NCI-H2227 treated with DMSO at 0.1 percent for 48 hours (cell line): Measurements from ENCODE around the gene ZBTB20.
"Not testable (repeated sequence)": the region's sequence is repeated elsewhere in the genome, so short reads cannot be mapped to it uniquely, and the experiment has no call there.

Experiments
- DNase-seq: peaks from one replicate; lab custom pipeline; 2025; lab: John Stamatoyannopoulos, UW

The ZBTB20 gene

GRCh38 chr3:114831861-114832260 lies 315.2 kb downstream of the ZBTB20 start:
- no peak for DNase-seq

- DNase-seq: no peak
Observed at GRCh38 chr3:114830652-114831051, 316.4 kb downstream of the ZBTB20 start.

DNA sequence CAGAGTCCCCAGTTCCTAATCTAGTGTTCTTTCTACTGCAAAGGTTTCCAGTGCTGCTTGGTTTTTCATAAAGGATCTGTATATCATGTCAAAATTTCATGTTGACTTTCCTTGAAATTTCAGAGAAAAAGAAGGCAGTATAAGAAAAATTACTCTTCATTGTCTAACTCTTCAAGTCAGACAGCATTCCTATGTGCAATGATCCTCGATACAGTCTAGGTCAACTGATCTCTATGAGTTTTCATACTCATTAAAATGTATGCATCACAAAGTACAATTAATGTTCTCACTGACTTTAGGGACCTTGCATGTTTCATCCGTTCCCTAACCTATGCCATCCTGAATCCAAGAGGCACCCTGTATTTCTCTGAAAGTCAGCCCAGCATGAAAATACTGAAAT lies 317.3 kb downstream of the ZBTB20 start:
- no peak for DNase-seq

- peak; percentile 11 for DNase-seq
Observed at GRCh38 chr3:114827495-114827894, 319.6 kb downstream of the ZBTB20 start.

DNA sequence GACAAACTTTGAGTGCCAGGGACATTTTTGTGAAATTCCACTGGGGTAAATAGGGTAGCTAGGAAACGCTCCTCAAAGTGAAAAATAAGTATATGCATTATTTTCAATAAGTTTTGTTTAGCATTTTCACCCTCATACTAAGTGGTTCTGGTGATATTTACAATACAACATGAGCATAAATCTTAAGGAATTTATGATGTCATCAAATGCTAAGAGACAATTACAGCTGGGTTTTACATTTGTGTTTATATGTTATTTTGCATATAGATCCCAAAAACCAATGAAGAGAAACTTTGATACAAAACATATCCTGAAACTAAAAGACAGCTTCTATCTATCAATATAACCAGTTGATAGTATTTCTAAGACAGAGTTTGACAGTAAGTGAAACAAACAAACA lies 323.1 kb downstream of the ZBTB20 start:
- no peak for DNase-seq

- DNase-seq: no peak
Observed at GRCh38 chr3:114823061-114823460, 324.0 kb downstream of the ZBTB20 start.

- DNase-seq: no peak
Observed at GRCh38 chr3:114816052-114816451, 331.0 kb downstream of the ZBTB20 start.

DNA sequence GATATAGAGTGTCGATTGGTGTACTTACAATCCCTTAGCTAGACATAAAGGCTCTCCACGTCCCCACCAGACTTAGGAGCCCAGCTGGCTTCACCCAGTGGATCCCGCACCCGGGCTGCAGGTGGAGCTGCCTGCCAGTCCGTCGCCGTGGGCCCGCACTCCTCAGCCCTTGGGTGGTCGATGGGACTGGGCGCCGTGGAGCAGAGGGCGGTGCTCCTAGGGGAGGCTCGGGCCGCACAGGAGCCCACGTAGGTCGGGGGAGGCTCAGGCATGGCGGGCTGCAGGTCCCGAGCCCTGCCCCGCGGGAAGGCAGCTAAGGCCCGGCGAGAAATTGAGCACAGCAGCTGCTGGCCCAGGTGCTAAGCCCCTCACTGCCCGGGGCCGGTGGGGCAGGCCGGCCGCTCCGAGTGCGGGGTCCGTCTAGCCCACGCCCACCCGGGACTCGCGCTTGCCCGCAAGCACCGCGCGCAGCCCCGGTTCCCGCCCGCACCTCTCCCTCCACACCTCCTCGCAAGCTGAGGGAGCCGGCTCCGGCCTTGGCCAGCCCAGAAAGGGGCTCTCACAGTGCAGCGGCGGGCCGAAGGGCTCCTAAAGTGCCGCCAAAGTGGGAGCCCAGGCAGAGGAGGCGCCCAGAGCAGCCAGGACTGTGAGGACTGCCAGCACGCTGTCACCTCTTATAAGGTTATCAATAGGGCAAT lies 334.4 kb downstream of the ZBTB20 start:
- DNase-seq: not testable (repeated sequence)

DNA sequence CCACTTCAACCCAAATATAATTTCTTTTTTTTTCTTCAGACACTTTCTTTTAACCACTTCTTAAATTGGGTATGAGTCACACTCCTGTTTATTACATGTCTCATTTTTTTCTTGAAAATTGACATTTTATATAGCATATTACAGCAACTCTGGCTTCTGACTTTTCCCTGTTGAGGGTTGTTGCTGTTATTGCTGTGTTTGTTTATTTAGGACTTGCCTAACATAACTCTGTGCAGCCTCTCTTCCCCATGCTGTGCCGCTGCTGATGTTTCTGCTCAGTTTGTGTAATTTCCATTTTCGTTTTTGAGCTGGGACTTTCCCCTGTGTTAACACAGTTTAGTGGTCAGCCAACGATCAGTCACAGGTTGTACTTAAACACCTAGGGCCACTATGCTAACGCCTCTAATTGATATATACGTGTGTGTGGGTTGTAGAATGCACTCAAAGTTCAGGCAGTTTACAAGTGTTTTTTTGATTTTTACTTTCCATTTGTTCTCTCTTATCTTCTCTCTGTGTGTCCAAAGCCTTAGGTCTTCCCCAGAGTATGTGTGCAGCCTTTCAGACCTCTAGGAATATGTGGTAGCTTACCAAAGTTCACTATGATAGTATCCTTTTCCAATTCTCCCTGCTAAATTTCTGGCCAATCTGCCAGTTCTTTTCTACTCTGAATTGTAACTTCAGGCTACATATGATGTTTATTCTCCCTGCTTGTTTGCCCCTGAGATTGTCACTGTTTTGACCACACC lies 337.2 kb downstream of the ZBTB20 start:
- no peak for DNase-seq

DNA sequence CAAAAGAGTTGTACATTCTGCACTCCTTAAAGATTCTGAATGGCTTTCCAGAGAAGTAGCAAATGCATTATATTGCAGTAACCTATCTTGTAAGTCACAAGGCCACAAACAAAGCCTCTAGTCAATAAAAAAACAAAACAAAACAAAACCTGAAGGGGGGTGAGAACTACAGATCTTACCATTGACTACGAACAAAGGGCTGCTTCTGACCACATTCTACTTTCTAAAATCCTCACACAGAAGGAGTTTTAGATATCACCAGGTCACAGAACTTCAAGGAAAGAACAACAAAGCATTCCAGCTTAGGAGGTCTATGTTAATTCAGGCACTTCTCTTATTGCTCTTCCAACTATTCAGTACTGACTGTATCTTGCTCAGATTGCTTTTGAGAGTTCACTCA lies 343.0 kb downstream of the ZBTB20 start:
- DNase-seq: no peak

DNA sequence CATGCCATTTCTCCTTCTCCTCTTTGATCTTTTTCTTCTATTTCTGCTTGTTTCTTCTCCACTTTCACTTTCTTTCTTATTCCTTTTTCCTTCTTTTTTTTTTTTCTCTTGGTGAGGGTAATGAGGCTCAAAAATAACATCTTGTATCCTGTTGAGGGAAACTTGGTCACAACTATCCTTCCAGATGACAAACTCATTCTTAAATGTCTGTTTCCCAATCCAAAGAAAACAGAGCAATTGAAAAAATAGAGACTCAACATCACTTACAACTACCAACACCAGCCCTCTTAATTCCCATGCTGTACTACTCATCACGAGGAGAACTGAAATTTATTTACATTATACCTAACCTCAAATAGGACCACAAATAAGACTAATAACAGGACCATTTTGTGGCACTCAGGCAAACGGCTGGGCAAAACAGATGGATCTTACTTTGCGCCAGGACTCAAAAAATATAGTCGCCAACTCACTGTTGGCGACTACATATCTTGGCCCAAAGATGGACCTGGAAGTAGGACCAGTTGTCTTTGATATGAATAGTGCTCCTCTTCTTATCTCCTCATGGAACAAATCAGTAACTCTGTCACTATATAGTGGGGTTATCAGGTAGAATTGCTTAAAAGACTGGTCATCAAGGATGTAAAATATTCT lies 343.9 kb downstream of the ZBTB20 start:
- DNase-seq: no peak

DNA sequence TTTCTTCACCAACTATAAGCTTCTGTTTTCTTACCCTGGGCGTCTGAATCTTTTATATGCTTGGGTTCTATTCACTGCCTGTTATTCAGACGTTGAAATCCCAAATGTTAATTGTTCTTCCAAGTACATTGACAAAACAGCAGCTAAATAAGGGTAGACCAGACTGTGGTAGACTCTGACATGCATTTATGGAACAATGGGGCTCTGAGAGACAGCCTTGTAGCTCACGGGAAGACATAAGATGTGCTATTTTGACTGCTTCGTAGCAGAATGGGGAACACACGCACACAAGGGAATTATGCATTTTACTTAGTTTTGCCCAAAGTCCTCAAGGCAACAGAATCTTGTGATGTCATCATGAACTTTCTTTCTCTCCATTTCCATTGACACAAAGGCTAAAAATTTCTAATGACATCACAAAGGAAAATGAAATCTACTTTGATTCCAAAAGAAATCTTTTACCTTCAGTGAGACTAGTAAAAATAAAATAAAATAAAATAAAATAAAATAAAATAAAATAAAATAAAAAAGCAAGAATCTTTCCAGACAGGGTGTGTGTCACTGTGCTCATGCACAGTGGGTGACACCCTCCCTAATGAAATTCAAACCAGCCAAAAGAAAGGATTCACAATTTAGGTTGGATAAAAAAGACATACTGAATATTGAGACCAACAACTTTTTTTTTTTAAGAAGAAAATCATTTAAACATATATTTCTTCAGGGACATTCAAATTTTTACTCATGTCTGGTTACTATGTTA lies 346.6 kb downstream of the ZBTB20 start:
- no peak for DNase-seq

- no peak for DNase-seq
Observed at GRCh38 chr3:114799816-114800215, 347.3 kb downstream of the ZBTB20 start.

GRCh38 chr3:114796796-114797195 lies 350.3 kb downstream of the ZBTB20 start:
- DNase-seq: no peak

DNA sequence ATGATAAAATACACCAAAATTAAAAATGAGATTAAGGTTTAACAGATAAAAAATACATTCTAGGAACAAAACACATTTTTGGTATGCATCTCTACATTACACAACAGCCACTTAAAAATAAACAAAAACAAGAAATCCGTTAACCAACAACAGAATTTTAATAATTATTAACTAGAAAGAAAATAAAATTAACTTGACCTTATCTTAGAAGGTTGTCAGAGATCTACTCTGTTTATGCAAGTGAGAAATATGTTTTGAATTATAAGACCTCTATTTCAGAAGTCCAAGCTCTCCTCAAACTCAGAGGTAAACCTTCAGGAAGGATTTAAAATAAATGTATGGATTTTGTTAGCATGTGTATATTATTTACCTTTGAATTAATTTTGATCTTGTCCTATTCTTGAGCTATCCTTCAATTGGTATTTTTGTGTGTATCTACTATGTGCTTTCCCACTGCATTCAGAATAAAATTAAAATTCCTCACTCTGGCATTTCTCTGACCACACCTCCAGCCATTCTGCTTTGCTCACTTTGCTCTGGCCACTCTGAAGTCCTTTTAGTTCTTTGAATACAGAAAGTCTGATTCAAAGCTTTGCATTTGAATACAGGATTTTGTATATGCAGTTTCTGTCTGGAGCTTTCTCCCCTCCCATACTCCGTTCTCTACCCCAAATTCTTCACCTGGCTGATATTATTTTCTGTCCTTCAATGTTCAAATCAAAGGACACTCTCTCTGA lies 352.0 kb downstream of the ZBTB20 start:
- DNase-seq: no peak

GRCh38 chr3:114792159-114792918 lies 354.7 kb downstream of the ZBTB20 start:
- no peak for DNase-seq

DNA sequence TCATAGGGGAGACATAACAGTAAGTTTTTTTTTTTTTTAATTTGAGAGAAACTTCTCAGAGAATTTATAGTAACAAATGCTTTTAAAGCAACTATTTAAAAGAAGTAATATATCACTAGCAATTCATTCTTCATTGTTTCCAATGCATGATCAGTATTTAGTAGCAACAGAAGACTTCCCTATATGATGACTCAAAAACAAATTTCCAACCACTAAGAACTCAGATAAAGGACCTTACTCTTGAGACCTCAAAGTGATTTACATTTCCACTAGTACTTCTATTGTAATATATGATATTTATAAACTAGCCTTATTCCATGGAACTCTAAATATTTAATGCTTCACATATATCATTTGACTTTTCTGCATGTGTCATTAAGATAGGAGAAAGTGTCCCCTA lies 356.3 kb downstream of the ZBTB20 start:
- no peak for DNase-seq

- no peak for DNase-seq
Observed at GRCh38 chr3:114789803-114790202, 357.3 kb downstream of the ZBTB20 start.

GRCh38 chr3:114775395-114775794 lies 371.7 kb downstream of the ZBTB20 start:
- no peak for DNase-seq

- no peak for DNase-seq
Observed at GRCh38 chr3:114770874-114771273, 376.2 kb downstream of the ZBTB20 start.

GRCh38 chr3:114764056-114764492 lies 383.0 kb downstream of the ZBTB20 start:
- DNase-seq: no peak
